Astrocyte of the spinal cord (primary cell): ENCODE results near the gene SIM1.

Source experiments
- DNase-seq: peaks from one replicate; pipeline ENCODE4 v3.0.0; 2011; ENCODE audit warnings: low read depth, low spot score
- H3K4me3 ChIP-seq: 2 replicates; pipeline ENCODE4 v1.5.1; 2011; ENCODE audit warnings: low read depth, mild to moderate bottlenecking, low read length, moderate library complexity
- in situ Hi-C: cut with HindIII; loops from 2 replicates; pipeline ENCODE4 v1.10.0; 2017; ENCODE audit warnings: low sequenced_read_pairs
- TF ChIP-seq, protein P1 (sequence below): IDR thresholded peaks from 2 replicates; pipeline ENCODE4 v1.5.1; 2012; ENCODE audit warnings: low read depth, mild to moderate bottlenecking, low read length, inconsistent platforms

Gene SIM1

DNA sequence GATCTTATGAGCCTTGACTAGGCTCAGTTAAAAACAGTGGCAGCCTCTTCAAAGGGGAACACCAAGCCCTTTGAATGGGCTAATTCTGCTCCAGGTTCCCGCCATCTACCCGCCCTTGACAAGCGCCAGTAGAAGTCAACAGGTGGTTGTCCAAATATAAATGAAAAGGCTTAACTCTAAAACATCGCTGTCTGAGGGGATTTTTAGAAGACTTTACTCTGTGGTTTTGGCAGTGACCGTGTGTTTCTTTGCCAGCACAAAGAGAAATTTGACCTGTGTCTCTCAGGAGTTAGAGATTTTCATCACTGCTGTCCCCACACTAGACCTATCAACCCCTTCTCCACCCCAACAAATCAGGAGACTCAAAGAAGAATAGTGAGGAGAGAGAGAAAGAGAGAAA, 19.8 kb upstream of the SIM1 start:
- DNase-seq, result no peak
- TF ChIP-seq, protein P1, sequence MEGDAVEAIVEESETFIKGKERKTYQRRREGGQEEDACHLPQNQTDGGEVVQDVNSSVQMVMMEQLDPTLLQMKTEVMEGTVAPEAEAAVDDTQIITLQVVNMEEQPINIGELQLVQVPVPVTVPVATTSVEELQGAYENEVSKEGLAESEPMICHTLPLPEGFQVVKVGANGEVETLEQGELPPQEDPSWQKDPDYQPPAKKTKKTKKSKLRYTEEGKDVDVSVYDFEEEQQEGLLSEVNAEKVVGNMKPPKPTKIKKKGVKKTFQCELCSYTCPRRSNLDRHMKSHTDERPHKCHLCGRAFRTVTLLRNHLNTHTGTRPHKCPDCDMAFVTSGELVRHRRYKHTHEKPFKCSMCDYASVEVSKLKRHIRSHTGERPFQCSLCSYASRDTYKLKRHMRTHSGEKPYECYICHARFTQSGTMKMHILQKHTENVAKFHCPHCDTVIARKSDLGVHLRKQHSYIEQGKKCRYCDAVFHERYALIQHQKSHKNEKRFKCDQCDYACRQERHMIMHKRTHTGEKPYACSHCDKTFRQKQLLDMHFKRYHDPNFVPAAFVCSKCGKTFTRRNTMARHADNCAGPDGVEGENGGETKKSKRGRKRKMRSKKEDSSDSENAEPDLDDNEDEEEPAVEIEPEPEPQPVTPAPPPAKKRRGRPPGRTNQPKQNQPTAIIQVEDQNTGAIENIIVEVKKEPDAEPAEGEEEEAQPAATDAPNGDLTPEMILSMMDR, result no peak
- in situ Hi-C loops, result no loop called here
- H3K4me3 ChIP-seq, result no peak overlapping the region

DNA sequence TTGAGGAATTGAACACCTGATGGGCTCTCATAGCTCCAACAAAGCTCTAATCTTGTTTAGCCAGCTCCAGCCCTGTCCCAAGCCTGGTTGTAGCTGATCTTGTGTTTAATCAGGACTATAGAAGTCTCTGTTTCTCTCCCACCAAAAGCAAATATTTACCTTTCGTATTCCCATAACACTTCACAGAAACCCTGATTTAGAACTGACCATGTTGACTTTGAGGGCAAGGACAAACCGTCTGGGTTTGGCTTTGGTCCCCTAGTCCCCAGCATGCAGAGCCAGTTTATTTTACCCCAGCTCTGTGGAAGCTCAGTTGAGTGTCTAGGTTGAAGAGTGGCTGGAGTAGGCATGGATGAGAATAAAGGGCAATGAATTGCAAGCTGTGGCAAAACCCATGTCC, 18.0 kb upstream of the SIM1 start:
- DNase-seq, result no peak
- TF ChIP-seq, protein P1, result no peak
- no peak overlapping the region for H3K4me3 ChIP-seq
- in situ Hi-C loops, result no loop called here

DNA sequence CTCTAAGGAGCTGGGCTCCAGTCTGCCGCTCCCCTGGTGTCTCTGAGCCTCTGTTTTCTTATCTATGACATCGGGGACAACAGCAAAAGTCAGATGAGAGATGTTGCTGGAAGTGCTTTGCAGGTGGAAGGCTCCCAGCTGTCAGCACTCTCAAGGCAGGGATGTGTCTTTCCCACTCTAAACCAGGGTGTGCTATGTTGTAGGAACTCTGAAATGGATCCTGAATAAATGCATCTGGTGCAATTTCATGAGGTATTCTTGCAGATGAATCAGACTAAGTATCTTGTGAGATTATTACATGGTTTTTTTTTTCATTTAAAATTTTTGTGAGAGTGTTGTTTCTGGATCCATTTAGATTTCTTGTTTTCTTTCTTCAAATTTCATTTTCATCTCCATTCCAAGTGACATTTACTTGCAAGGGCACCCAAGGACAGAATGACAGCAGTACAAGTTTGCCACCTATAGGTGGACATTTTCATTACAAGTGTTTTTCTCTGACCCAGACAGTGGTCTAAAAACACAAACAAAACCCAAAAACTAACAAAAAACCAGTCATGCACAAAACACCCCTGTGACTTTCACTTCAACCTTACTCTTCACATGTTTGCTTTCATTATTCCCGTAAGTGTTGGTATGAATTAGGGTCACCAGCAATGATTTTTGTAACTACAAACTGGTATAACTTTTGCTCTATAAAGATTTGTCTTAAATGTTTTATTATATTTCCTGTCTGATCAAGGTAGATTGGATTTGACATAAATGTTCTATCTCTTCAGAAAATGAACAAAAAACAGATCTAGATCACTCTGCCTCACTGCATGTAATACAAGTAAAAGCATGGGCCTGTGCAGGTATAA, 14.7 kb upstream of the SIM1 start:
- peak; percentile 63 for DNase-seq
- TF ChIP-seq, protein P1, result peak; percentile 63
- no peak overlapping the region for H3K4me3 ChIP-seq
- in situ Hi-C loops, result no loop called here

DNA sequence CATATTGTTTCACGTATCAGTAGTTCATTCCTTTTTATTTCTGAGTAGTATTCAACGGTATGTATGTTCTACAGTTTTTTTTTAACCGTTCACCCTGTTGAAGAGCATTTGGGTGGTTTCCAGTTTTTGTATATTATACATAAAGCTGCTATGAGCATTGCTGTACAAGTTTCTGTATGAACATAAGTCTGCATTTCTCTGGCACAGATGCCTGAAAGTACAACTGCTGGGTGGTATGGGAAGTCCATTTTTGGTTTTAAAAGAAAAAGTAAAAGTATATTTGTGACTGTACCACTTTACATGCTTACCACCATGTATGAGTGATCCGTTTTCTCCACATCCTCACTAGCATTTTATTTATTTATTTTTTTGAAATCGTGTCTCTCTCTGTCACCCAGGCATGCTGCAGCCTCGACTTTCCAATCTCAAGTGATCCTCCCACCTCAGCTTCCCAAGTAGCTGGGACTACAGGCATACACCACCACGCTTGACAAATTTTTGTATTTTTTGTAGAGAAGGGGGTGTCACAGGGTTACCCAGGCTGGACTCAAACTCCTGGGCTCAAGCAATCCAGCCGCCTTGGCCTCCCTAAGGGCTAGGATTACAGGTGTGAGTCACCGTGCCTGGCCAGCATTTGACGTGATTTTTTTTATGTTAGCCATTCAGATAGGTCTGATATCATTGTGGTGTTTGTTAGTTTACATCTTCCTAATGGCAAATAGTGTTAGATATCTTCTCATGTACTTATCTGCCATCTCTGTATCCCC, 11.0 kb upstream of the SIM1 start:
- no peak for DNase-seq
- no peak overlapping the region for H3K4me3 ChIP-seq
- in situ Hi-C loops, result no loop called here
- TF ChIP-seq, protein P1, result no peak

DNA sequence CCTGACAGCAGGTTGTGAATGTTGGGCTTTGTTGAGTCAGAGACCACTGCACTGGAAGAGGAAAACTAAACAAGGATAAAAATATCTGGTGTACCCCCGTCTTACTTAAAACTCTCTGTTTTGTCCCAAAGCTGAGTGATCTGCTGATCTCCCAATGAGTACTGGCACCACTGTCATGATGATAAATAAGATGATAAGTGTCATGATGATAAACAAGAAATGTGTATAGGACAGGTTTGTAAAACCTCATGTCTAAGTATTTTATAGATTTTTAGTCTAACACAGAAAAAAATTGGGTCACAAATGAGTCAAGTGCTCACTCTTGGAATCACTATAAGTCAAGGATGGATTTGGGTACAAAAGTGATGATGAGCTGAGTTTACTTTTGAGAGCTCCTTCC, 8.5 kb upstream of the SIM1 start:
- in situ Hi-C loops, result loop anchor here (25.0 kb wide), 1 partner anchor 361 kb away; no protein-coding TSS in a partner anchor
- DNase-seq, result no peak
- TF ChIP-seq, protein P1, result no peak
- H3K4me3 ChIP-seq, result no peak overlapping the region

DNA sequence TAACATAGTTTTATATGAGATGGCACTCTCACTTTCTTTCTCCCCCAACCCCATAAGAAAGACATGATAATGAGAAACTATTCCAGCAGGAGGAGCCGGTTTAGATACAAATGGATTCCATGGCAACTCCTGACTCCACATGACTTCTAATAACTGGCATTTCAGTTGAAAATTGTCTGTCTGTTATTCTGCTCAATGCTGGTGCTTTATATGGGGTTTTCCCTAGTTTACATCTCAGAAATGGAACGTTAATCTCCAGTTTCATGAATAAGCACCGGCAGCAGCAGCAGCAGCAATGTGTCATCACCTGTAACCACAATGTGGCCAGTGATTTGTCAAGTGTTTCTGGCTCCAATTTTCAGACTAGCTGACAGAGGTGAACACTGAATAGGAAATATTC, 8.0 kb upstream of the SIM1 start:
- TF ChIP-seq, protein P1, result no peak
- no peak overlapping the region for H3K4me3 ChIP-seq
- in situ Hi-C loops, result loop anchor here (25.0 kb wide), 1 partner anchor 360 kb away; no protein-coding TSS in a partner anchor
- DNase-seq, result no peak
